Stimulated activated CD4-positive, alpha-beta T cell treated with anti-CD3 and anti-CD28 coated beads, Interleukin-1b, Interleukin-23, amount 100 ng/mL, for 4 hours (primary cell): ENCODE results near the gene ZNF521.

Source experiments
- DNase-seq, 2 donors: peaks; one replicate each; pipeline ENCODE4 v3.0.0-alpha.2; 2020; ENCODE audit warnings: low read depth in 2 of 2

The ZNF521 gene

GRCh38 chr18:25075783-25076182, 276.2 kb downstream of the ZNF521 start:
- DNase-seq = no peak

- no peak for DNase-seq
Observed at GRCh38 chr18:25075331-25075730, 276.6 kb downstream of the ZNF521 start.

- no peak for DNase-seq
Observed at GRCh38 chr18:25074925-25075324, 277.0 kb downstream of the ZNF521 start.

GRCh38 chr18:25072205-25072604, 279.8 kb downstream of the ZNF521 start:
- no peak for DNase-seq

- no peak for DNase-seq
Observed at GRCh38 chr18:25067275-25068025, 284.5 kb downstream of the ZNF521 start.

GRCh38 chr18:25066516-25066915, 285.4 kb downstream of the ZNF521 start:
- no peak for DNase-seq

GRCh38 chr18:25062720-25063119, 289.2 kb downstream of the ZNF521 start:
- DNase-seq = no peak

GRCh38 chr18:25061395-25061794, 290.6 kb downstream of the ZNF521 start:
- DNase-seq = no peak

- DNase-seq = no peak
Observed at GRCh38 chr18:25058521-25058920, 293.4 kb downstream of the ZNF521 start.

- DNase-seq = no peak
Observed at GRCh38 chr18:25057491-25058050, 294.4 kb downstream of the ZNF521 start.

- no peak for DNase-seq
Observed at GRCh38 chr18:25056429-25056828, 295.5 kb downstream of the ZNF521 start.

GRCh38 chr18:25055076-25055475, 296.9 kb downstream of the ZNF521 start:
- no peak for DNase-seq

- no peak for DNase-seq
Observed at GRCh38 chr18:25053466-25053865, 298.5 kb downstream of the ZNF521 start.

GRCh38 chr18:25052511-25052921, 299.4 kb downstream of the ZNF521 start:
- no peak for DNase-seq

- DNase-seq = no peak
Observed at GRCh38 chr18:25050605-25051004, 301.4 kb downstream of the ZNF521 start.

- DNase-seq = no peak
Observed at GRCh38 chr18:25047983-25048382, 304.0 kb downstream of the ZNF521 start.

- DNase-seq = no peak
Observed at GRCh38 chr18:25047421-25047820, 304.5 kb downstream of the ZNF521 start.

GRCh38 chr18:25044694-25045093, 307.3 kb downstream of the ZNF521 start:
- no peak for DNase-seq

- no peak for DNase-seq
Observed at GRCh38 chr18:25043104-25043503, 308.9 kb downstream of the ZNF521 start.

GRCh38 chr18:25042641-25043051, 309.3 kb downstream of the ZNF521 start:
- no peak for DNase-seq

GRCh38 chr18:25039781-25040180, 312.2 kb downstream of the ZNF521 start:
- DNase-seq = no peak

- DNase-seq = no peak
Observed at GRCh38 chr18:25038261-25038660, 313.7 kb downstream of the ZNF521 start.

GRCh38 chr18:25033747-25034471, 318.1 kb downstream of the ZNF521 start:
- DNase-seq = no peak
